Brain pericyte (primary cell): Measurements from ENCODE around the gene ASXL1.
"Not testable (repeated sequence)": the region's sequence is repeated elsewhere in the genome, so short reads cannot be mapped to it uniquely, and the experiment has no call there.

ENCODE experiments used
- DNase-seq: peaks from one replicate; pipeline ENCODE4 v3.0.0-alpha.2; 2012; ENCODE audit warnings: low read depth, low spot score

Gene ASXL1

GRCh38 chr20:32357869-32358631 lies at the start of gene ASXL1:
ASXL1 (plus strand) TSS chr20:32358331; CDS start chr20:32358776, 445 bp downstream.
- DNase-seq, result peak; percentile 95

DNA sequence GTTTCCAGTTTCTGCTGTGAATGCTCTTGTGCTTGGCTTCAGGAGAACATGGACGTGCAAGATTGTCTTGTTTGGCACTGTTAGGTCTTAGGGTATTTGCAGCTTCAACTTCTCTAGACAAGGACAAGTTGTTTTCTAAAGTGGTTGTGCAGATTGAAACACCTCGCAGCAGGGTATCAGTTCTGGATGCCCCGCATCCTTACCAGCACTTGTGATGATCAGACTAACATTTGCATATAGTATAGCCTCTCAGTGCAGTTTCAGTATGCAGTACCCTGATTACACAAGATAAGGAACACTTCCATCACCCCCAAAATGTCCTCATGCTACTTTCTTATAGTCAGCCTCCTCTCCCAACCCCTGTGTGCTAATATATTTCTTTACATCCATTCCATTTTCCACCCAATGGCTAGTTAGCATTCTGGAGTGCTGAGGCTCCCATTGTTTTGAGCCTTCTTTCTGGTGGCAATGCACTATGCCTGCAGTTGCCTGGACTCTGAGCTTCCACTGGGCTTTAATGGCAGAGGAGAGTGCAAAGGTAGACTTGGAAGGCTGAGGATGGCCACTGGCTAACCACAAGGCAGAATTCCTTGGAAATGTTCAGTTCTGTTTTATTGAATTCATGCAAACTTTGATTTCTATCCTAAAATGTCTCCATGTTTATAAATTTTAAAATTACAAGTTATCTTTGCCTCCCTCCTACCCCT lies 45.3 kb upstream of the ASXL1 start:
- DNase-seq, result no peak

- DNase-seq, result no peak
Measured at GRCh38 chr20:32314768-32315167, 43.4 kb upstream of the ASXL1 start.

- DNase-seq, result no peak
Measured at GRCh38 chr20:32315399-32315798, 42.7 kb upstream of the ASXL1 start.

GRCh38 chr20:32315891-32316290 lies 42.2 kb upstream of the ASXL1 start:
- DNase-seq, result no peak

DNA sequence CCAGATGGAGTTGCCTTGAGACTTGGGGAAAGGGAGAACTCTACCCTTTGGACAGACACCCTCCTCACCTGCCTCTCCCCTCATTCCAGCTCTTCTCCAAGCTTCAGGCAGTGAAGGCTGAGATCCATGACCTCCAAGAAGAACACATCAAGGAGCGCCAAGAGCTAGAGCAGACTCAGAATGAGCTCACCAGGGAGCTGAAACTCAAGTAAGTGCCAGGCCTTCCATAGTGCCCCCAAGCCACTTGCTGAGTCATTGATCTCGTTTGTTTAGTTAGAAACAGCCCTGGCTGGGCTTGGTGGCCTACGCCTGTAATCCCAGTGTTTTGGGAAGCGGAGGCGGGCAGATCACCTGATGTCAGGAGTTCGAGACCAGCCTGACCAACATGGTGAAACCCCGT lies 41.5 kb upstream of the ASXL1 start:
- DNase-seq, result no peak

- no peak for DNase-seq
Measured at GRCh38 chr20:32319100-32319499, 39.0 kb upstream of the ASXL1 start.

GRCh38 chr20:32320305-32320704 lies 37.8 kb upstream of the ASXL1 start:
- no peak for DNase-seq

GRCh38 chr20:32321390-32321789 lies 36.7 kb upstream of the ASXL1 start:
- no peak for DNase-seq

DNA sequence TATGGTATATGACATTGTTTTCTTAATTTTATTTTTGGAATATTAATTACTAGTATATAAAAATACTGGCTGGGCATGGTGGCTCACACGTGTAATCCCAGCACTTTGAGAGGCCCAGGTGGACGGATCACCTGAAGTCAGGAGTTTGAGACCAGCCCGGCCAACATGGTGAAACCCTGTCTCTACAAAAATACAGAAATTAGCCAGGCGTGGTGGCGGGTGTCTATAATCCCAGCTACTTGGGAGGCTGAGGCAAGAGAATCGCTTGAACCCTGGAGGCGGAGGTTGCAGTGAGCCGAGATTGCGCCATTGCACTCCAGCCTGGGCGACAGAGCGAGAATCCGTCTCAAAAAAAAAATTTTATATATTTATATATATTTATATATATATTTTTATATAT lies 35.9 kb upstream of the ASXL1 start:
- DNase-seq, result not testable (repeated sequence)

DNA sequence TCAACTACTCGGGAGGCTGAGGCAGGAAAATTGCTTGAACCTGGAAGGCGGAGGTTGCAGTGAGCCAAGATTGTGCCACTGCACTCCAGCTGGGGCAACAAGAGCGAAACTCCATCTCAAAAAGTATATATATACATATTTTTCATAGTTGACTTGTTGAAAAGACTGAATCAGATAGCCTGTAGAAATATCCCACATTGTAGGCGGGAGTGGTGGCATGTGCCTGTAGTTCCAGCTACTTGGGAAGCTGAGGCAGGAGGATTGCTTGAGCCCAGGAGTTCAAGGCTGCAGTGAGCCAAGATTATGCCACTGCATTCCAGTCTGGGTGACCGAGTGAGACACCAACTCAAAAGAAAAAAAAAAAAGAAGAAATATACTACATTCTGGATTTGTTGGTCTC lies 34.4 kb upstream of the ASXL1 start:
- not testable (repeated sequence) for DNase-seq

DNA sequence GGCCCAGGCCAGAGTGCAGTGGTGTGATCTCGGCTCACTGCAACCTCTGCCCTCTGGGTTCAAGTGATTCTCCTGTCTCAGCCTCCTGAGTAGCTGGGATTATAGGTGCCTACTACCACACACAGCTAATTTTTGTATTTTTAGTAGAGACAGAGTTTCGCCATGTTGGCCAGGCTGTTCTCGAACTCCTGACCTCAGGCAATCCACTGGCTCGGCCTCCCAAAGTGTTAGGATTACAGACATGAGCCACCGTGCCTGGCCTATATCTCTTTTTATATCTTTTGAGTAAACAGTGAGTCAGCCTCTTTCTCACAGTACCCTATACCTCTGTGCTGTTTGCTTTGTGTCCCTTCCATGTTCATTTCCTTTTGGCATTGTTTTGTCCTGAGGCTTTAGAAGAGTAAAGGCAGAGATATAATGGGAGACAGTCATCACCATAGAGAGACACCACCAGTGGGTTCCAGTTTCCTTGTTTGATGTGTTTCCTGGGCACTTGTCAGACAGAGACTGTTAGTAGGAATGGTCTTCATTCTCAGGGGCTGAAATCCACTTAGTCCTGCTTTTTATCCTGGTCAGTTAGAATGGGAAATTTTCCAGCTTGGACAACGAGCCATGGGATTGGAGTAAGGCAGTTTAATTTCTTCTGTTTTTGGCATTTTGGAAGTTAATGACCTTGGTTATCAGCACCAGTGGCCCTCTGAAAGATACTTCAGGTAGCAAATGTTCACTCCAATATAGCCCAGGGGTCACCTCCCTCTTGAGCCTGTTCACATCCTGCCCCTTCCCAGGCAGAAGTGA lies 32.2 kb upstream of the ASXL1 start:
- no peak for DNase-seq

DNA sequence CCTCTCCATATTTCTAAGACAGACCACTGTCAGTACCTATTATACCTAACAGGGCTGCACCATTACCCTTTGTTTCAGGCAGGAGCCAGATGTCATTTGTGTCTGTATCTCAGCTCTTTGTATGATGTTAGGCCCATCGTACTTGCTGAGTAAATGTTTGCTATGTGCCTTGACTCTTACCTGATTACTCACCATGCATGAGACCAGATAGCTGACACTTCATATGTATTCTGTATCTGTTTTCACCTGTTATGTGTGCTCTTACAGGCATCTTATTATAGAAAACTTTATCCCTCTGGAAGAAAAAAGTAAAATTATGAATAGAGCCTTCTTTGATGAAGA lies 31.7 kb upstream of the ASXL1 start:
- DNase-seq, result no peak

DNA sequence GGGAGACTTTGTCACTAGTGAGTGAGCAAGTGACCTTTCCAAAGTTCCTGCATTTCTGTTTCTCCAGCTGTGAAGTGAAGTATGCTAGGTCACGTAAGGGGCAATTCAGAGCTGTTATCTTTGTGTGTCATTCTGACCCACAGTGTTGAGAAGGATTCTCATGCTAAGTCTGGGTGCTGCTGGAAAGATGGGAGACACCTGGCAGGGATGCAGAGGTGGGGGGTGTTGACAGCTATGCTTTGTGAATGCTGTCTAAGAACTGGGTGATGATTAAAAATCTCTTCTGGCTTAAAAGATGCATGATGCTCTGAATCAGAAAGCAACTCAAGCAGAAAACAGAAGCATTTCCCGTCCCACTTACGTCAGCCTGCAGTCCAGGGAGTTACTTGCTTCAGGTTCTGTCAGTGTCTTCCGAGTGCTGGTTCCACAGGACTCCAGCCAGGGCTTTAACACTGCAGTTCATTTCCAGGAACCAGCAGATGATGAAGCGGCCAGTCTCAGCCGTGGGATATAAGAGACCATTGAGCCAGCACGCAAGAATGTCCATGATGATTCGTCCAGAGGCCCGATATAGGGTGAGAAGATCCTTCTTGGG lies 30.9 kb upstream of the ASXL1 start:
- DNase-seq, result no peak

- no peak for DNase-seq
Measured at GRCh38 chr20:32329817-32330554, 28.1 kb upstream of the ASXL1 start.

- no peak for DNase-seq
Measured at GRCh38 chr20:32330555-32330897, 27.6 kb upstream of the ASXL1 start.

- no peak for DNase-seq
Measured at GRCh38 chr20:32332614-32333013, 25.5 kb upstream of the ASXL1 start.

GRCh38 chr20:32333181-32333987 lies 24.7 kb upstream of the ASXL1 start:
- DNase-seq, result no peak

GRCh38 chr20:32333988-32334885 lies 23.9 kb upstream of the ASXL1 start:
- DNase-seq, result no peak

DNA sequence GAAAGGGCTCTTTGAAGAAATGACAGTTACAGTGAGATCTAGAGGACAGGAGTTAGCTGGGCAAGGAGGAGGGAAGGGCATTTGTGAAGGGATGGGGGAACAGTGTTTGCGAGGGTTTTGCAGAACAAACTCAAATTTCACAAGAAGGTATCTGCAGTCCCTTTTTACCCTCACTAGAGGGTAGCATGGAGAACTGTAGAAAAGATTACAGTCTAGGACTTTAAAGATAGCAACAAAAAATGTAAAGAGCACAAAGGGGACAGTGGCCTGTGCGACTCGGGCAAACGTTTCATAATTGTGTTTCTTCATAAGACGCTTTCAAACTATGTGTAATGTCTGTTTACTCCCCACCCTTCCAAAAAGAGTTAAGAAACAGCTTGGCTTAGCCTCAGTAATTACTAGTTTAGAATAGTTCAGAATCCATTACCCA lies 21.2 kb upstream of the ASXL1 start:
- DNase-seq, result no peak
